ACC112 (cell line): Measurements from ENCODE around the gene SNX2.
"Not testable (repeated sequence)": the region's sequence is repeated elsewhere in the genome, so short reads cannot be mapped to it uniquely, and the experiment has no call there.

Source experiments
- H2AFZ ChIP-seq: fragments of 200-600 bp; sonication (generic); one replicate; pipeline ENCODE4 v1.6.0; 2017; ENCODE audit warnings: antibody characterized with exemption, low read length; ENCODE audit not compliant: unreplicated experiment
- H3K27ac ChIP-seq: fragments of 200-600 bp; sonication (generic); 2 replicates; pipeline ENCODE4 v1.5.1; 2014; ENCODE audit warnings: low read depth, mild to moderate bottlenecking, antibody characterized with exemption, low read length, moderate library complexity
- H3K27me3 ChIP-seq: fragments of 200-600 bp; sonication (generic); 2 replicates; pipeline ENCODE4 v1.6.1; 2014; ENCODE audit warnings: mild to moderate bottlenecking, antibody characterized with exemption, low read length, moderate library complexity, mixed read lengths; ENCODE audit not compliant: insufficient read depth
- H3K36me3 ChIP-seq: fragments of 200-600 bp; sonication (generic); 2 replicates; pipeline ENCODE4 v1.6.1; 2016; ENCODE audit warnings: mild to moderate bottlenecking, antibody characterized with exemption, low read length, moderate library complexity, mixed read lengths; ENCODE audit not compliant: insufficient read depth
- H3K4me1 ChIP-seq: fragments of 200-600 bp; sonication (generic); one replicate; pipeline ENCODE4 v1.6.1; 2016; ENCODE audit warnings: low read length, mixed read lengths; ENCODE audit not compliant: insufficient read depth, unreplicated experiment, control insufficient read depth
- H3K4me3 ChIP-seq: fragments of 200-600 bp; sonication (generic); 2 replicates; pipeline ENCODE4 v1.5.1; 2014; ENCODE audit warnings: mild to moderate bottlenecking, low read depth, low read length
- H3K79me2 ChIP-seq: fragments of 200-600 bp; sonication (generic); one replicate; pipeline ENCODE4 v1.6.0; 2016; ENCODE audit warnings: low read length; ENCODE audit not compliant: control insufficient read depth, unreplicated experiment, insufficient read depth

Gene SNX2

GRCh38 chr5:122842016-122842580 lies 67.2 kb downstream of the SNX2 start:
- H3K4me3 ChIP-seq = no peak overlapping the region
- no peak overlapping the region for H2AFZ ChIP-seq
- peaks cover 14% of the 10 kb centered on the region for H3K4me1 ChIP-seq
- no peak overlapping the region for H3K27ac ChIP-seq
- H3K27me3 ChIP-seq = no peaks in the 10 kb centered on the region
- H3K79me2 ChIP-seq = peaks cover 8% of the 10 kb centered on the region
- no peaks in the 10 kb centered on the region for H3K36me3 ChIP-seq

- Histone ChIP-seq H3K27ac (peak overlapping the region; percentile 41), H3K4me3 (peak overlapping the region; percentile 88), H3K4me1 (peaks cover 21% of the 10 kb centered on the region), H3K79me2 (peaks cover 24% of the 10 kb centered on the region), H2AFZ (peak overlapping the region; percentile 94), H3K36me3 (no peaks in the 10 kb centered on the region), H3K27me3 (no peaks in the 10 kb centered on the region)
These were observed 69.4 kb downstream of the SNX2 start for GRCh38 chr5:122844136-122844909.

- Histone ChIP-seq H3K27me3 (no peaks in the 10 kb centered on the region), H3K4me3 (peak overlapping the region; percentile 88), H3K27ac (peak overlapping the region; percentile 41), H3K36me3 (no peaks in the 10 kb centered on the region), H3K4me1 (peaks cover 21% of the 10 kb centered on the region), H3K79me2 (peaks cover 24% of the 10 kb centered on the region), H2AFZ (peak overlapping the region; percentile 94)
These were observed 70.0 kb downstream of the SNX2 start for GRCh38 chr5:122844910-122845228.

- peaks cover 21% of the 10 kb centered on the region for H3K4me1 ChIP-seq
- peak within 1 kb of the TSS; percentile 94 for H2AFZ ChIP-seq
- H3K4me3 ChIP-seq = peak within 1 kb of the TSS; percentile 88
- no peaks in the 10 kb centered on the region for H3K27me3 ChIP-seq
- no peaks in the 10 kb centered on the region for H3K36me3 ChIP-seq
- peaks cover 29% of the 10 kb centered on the region for H3K79me2 ChIP-seq
- peak within 1 kb of the TSS; percentile 68 for H3K27ac ChIP-seq
These were observed 70.6 kb downstream of the SNX2 start, which contains the start of gene SNX24 for GRCh38 chr5:122845229-122846050. Gene SNX24, plus strand, starts transcription at chr5:122845613. Its CDS starts 21 bp downstream, at chr5:122845634.

GRCh38 chr5:122846051-122846550 lies 71.2 kb downstream of the SNX2 start:
- Histone ChIP-seq H3K27ac (peak overlapping the region; percentile 68), H3K4me1 (peaks cover 21% of the 10 kb centered on the region), H3K4me3 (peak overlapping the region; percentile 88), H2AFZ (peak overlapping the region; percentile 58), H3K79me2 (peaks cover 29% of the 10 kb centered on the region), H3K36me3 (no peaks in the 10 kb centered on the region), H3K27me3 (no peaks in the 10 kb centered on the region)

- Histone ChIP-seq H3K79me2 (peaks cover 32% of the 10 kb centered on the region), H3K4me1 (peaks cover 21% of the 10 kb centered on the region), H2AFZ (no peak overlapping the region), H3K36me3 (no peaks in the 10 kb centered on the region), H3K27me3 (no peaks in the 10 kb centered on the region), H3K27ac (no peak overlapping the region), H3K4me3 (no peak overlapping the region)
These were observed 72.8 kb downstream of the SNX2 start for GRCh38 chr5:122847687-122848081.

GRCh38 chr5:122849771-122850170 lies 74.9 kb downstream of the SNX2 start:
- Histone ChIP-seq H3K4me3 (no peak overlapping the region), H2AFZ (no peak overlapping the region), H3K27ac (no peak overlapping the region), H3K79me2 (peaks cover 34% of the 10 kb centered on the region), H3K27me3 (no peaks in the 10 kb centered on the region), H3K4me1 (peaks cover 14% of the 10 kb centered on the region), H3K36me3 (no peaks in the 10 kb centered on the region; the same call in 1 of the 2 replicates)

GRCh38 chr5:122857538-122857937 lies 82.7 kb downstream of the SNX2 start:
- not testable (repeated sequence) for H3K4me3 ChIP-seq, H3K36me3 ChIP-seq, H3K27ac ChIP-seq, H3K27me3 ChIP-seq, H2AFZ ChIP-seq, H3K4me1 ChIP-seq
- peaks cover 15% of the 10 kb centered on the region for H3K79me2 ChIP-seq

GRCh38 chr5:122858451-122858850 lies 83.6 kb downstream of the SNX2 start:
- Histone ChIP-seq H3K4me1 (peaks cover 4% of the 10 kb centered on the region), H3K36me3 (no peaks in the 10 kb centered on the region; the same call in 1 of the 2 replicates), H2AFZ (no peak overlapping the region), H3K4me3 (no peak overlapping the region), H3K27ac (no peak overlapping the region), H3K79me2 (peaks cover 12% of the 10 kb centered on the region), H3K27me3 (no peaks in the 10 kb centered on the region)

- Histone ChIP-seq H2AFZ (no peak overlapping the region), H3K27me3 (no peaks in the 10 kb centered on the region), H3K36me3 (peaks cover 5% of the 10 kb centered on the region; the same call in 1 of the 2 replicates), H3K4me1 (peaks cover 2% of the 10 kb centered on the region), H3K4me3 (no peak overlapping the region), H3K27ac (no peak overlapping the region), H3K79me2 (peaks cover 21% of the 10 kb centered on the region)
These were observed 88.4 kb downstream of the SNX2 start for GRCh38 chr5:122863240-122863639.
